Ascending aorta (tissue), 2 donors: Measurements from ENCODE around the gene ADAMTSL2. TPM values are rescaled to one million over a fixed set of nuclear protein-coding genes. Genes with fewer than 3 reads are reported as not detected.

ENCODE experiments used
- DNase-seq, 2 donors: peaks; one replicate each; pipeline ENCODE4 v3.0.0-alpha.2; 2019; ENCODE audit warnings: low spot score in 2 of 2
- H3K27ac ChIP-seq, 2 donors: fragments of 200-600 bp; sonication (generic); one replicate each; pipeline ENCODE4 v1.5.1; 2016 to 2017; ENCODE audit warnings: mild to moderate bottlenecking in 1 of 2
- H3K27me3 ChIP-seq: fragments of 200-600 bp; sonication (generic); one replicate; pipeline ENCODE4 v1.5.1; 2017
- H3K36me3 ChIP-seq, 2 donors: fragments of 200-600 bp; sonication (generic); one replicate each; pipeline ENCODE4 v1.5.1; 2016
- H3K4me1 ChIP-seq, 2 donors: fragments of 200-600 bp; sonication (generic); one replicate each; pipeline ENCODE4 v1.5.1; 2016 to 2017; ENCODE audit warnings: mild to moderate bottlenecking in 1 of 2
- H3K4me3 ChIP-seq, 2 donors: fragments of 200-600 bp; sonication (generic); one replicate each; pipeline ENCODE4 v1.5.1; 2016 to 2017; ENCODE audit warnings: mild to moderate bottlenecking in 1 of 2
- H3K9me3 ChIP-seq, 2 donors: fragments of 200-600 bp; sonication (generic); one replicate each; pipeline ENCODE4 v1.5.1; 2016
- CTCF ChIP-seq, 3 experiments: fragments of 200-600 bp in 2 of 3; fragments of 450-650 bp in 1 of 3; sonication (generic) in 2 of 3; IDR thresholded peaks; one replicate each; pipeline ENCODE4 v1.5.1; 2016 to 2019; ENCODE audit warnings: antibody characterized with exemption in 3 of 3, mild to moderate bottlenecking in 1 of 3, moderate library complexity in 1 of 3
- intact Hi-C: fragments of 100-400 bp; cut with DNase I; formaldehyde crosslinking; loops from one replicate; pipeline ENCODE4 v1.15.1; 2023
- total RNA-seq: library from RNA; depleted of rRNA; stranded (reverse); fragments of >200 nt; gene quantifications from one replicate; pipeline ENCODE4 v1.1.0, GENCODE V29; 2016

ADAMTSL2 gene
- total RNA-seq, 1 donor from 2014 or later, result 3.4 TPM

GRCh38 chr9:133509179-133510083, 25.1 kb upstream of the ADAMTSL2 start:
- no peaks in the 10 kb centered on the region for H3K9me3 ChIP-seq
- H3K27me3 ChIP-seq, result no peaks in the 10 kb centered on the region
- no peaks in the 10 kb centered on the region for H3K36me3 ChIP-seq
- intact Hi-C loops, result no loop called here
- no peak for TF ChIP-seq CTCF (IDR thresholded peaks at IDR 0.05)
- H3K4me1 ChIP-seq, result peaks cover under 1 to 26% of the 10 kb centered on the region in 2 donors
- H3K4me3 ChIP-seq, result no peak overlapping the region
- no peak overlapping the region for H3K27ac ChIP-seq
- DNase-seq, result no peak

GRCh38 chr9:133510926-133511505, 23.5 kb upstream of the ADAMTSL2 start:
- H3K4me1 ChIP-seq, result peaks cover 4 to 23% of the 10 kb centered on the region in 2 donors

GRCh38 chr9:133511607-133512006, 22.9 kb upstream of the ADAMTSL2 start:
- H3K4me3 ChIP-seq, result no peak overlapping the region
- H3K4me1 ChIP-seq, result peaks cover 4 to 20% of the 10 kb centered on the region in 2 donors
- no peaks in the 10 kb centered on the region for H3K9me3 ChIP-seq
- TF ChIP-seq CTCF (IDR thresholded peaks at IDR 0.05), result no peak
- no peaks in the 10 kb centered on the region for H3K36me3 ChIP-seq
- no peak overlapping the region for H3K27ac ChIP-seq
- no peak for DNase-seq
- intact Hi-C loops, result no loop called here
- no peaks in the 10 kb centered on the region for H3K27me3 ChIP-seq

More at GRCh38 chr9:133510926-133511505, 23.5 kb upstream of the ADAMTSL2 start:
- DNase-seq, result no peak
- Histone ChIP-seq H3K9me3 (no peaks in the 10 kb centered on the region), H3K4me3 (no peak overlapping the region), H3K36me3 (no peaks in the 10 kb centered on the region), H3K27me3 (no peaks in the 10 kb centered on the region), H3K27ac (no peak overlapping the region)
- intact Hi-C loops, result no loop called here
- TF ChIP-seq CTCF (IDR thresholded peaks at IDR 0.05), result no peak

- Histone ChIP-seq H3K4me3 (no peak overlapping the region), H3K4me1 (peaks cover 4 to 20% of the 10 kb centered on the region in 2 donors), H3K9me3 (no peaks in the 10 kb centered on the region), H3K36me3 (no peaks in the 10 kb centered on the region), H3K27ac (no peak overlapping the region), H3K27me3 (no peaks in the 10 kb centered on the region)
- no peak for DNase-seq
- intact Hi-C loops, result no loop called here
- no peak for TF ChIP-seq CTCF (IDR thresholded peaks at IDR 0.05)
These were observed 22.0 kb upstream of the ADAMTSL2 start for GRCh38 chr9:133512253-133513213.
